GM18498 (cell line): ENCODE results near the gene CCL24.
"Not testable (repeated sequence)": the region's sequence is repeated elsewhere in the genome, so short reads cannot be mapped to it uniquely, and the experiment has no call there.

Experiments
- ATAC-seq: cut with Tn5 transposase; IDR thresholded peaks from one replicate; pipeline ENCODE4 v1.9.1; 2021; ENCODE audit warnings: mild to moderate bottlenecking, moderate library complexity; ENCODE audit not compliant: unreplicated experiment

The CCL24 gene

GRCh38 chr7:75788154-75788847 lies 25.3 kb downstream of the CCL24 start:
- not testable (repeated sequence) for ATAC-seq

DNA sequence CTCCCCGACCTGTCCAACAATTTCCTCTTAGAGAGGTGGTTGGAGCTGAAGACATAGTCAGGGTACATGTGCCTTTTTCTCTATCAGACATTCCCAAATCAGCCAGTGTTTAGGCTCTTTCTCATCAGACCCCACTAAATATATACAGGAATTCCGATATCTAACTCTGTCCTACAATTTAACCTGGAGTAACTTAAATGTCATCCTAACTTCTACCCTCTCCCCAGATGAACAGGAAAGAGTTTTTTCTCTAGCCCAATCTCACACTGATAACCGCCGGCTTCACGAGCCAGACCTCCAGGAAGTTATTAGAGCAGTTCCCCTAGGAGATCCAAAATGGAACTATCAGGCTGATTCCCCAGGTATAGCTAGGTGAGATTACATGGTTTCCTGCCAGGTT lies 30.5 kb downstream of the CCL24 start:
- not testable (repeated sequence) for ATAC-seq

DNA sequence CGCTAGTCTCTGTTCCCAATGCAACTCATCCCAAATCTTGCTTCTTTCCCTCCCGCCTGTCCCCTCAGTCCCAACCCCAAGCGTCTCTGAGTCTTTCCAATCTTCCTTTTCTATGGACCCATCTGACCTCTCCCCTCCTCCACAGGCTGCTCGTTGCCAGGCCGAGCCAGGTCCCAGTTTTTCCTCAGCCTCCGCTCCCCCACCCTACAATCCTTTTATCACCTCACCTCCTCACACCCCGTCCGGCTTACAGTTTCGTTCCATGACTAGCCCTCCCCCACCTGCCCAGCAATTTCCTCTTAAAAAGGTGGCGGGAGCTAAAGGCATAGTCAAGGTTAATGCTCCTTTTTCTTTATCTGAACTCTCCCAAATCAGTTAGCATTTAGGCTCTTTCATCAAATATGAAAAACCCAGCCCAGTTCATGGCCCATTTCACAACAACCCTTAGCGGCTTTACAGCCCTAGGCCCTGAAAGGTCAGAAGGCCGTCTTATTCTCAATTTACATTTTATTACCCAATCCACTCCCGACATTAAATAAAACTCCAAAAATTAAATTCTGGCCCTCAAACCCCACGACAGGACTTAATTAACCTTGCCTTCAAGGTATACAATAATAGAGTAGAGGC lies 32.8 kb downstream of the CCL24 start:
- ATAC-seq, result not testable (repeated sequence)

DNA sequence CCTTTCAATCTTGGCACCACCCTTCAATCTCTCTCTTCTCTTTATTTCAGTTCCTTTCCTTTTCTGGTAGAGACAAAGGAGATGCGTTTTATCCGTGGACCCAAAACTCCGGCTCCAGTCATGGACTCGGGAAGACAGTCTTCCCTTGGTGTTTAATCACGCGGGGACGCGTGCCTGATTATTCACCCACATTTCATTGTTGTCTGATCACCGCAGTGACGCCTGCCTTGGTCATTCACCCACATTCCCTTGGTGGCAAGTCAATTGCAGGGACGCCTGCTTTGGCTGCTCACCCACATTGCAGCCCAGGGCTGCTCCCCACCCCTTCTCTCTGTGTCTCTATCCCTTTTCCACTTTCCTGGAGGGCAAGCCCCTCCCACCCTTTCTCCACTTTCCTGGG lies 34.1 kb downstream of the CCL24 start:
- not testable (repeated sequence) for ATAC-seq

DNA sequence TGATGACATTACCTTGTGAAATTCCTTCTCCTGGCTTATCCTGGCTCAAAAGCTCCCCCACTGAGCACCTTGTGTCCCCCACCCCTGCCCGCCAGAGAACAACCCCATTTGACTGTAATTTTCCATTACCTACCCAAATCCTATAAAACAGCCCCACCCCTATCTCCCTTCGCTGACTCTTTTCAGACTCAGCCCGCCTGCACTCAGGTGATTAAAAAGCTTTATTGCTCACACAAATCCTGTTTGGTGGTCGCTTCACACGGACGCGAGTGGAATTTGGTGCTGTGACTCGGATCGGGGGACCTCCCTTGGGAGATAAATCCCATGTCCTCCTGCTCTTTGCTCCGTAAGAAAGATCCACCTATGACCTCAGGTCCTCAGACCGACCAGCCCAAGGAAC lies 34.6 kb downstream of the CCL24 start:
- not testable (repeated sequence) for ATAC-seq

DNA sequence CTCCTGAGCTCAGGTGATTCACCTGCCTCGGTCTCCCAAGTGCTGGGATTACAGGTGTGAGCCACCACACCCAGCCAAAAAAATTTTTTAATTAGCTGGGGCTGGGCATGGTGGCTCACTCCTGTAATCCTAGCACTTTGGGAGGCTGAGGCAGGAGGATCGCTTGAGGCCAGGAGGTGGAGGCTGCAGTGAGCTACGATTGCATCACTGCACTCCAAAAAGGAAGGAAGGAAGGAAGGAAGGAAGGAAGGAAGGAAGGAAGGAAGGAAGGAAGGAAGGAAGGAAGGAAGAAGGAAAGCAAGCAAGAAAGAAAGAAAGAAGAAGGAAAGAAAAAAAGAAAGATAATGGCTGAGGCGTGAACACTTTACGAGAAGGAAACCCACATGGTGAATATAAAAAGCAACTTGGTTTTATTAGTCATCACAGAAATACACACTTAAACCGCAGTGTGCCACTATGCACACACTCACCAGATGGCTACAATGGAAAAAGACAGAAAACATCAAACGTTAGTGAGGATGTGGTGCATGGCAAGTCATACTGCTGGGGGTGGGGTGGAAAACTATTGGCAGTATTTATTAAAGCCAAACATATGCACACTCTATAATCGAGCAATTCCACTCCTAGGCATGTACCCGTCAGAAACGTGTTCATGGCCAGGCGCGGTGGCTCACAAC lies 37.2 kb downstream of the CCL24 start:
- ATAC-seq, result no peak

- ATAC-seq, result not testable (repeated sequence)
Observed at GRCh38 chr7:75773958-75774357, 39.6 kb downstream of the CCL24 start.

- no peak for ATAC-seq
Observed at GRCh38 chr7:75772081-75773077, 41.2 kb downstream of the CCL24 start, which contains the start of gene CCL26. Gene CCL26, minus strand, starts transcription at chr7:75772211. Its CDS starts 35 bp downstream, at chr7:75772176.

- no peak for ATAC-seq
Observed at GRCh38 chr7:75771224-75771623, 42.4 kb downstream of the CCL24 start.

DNA sequence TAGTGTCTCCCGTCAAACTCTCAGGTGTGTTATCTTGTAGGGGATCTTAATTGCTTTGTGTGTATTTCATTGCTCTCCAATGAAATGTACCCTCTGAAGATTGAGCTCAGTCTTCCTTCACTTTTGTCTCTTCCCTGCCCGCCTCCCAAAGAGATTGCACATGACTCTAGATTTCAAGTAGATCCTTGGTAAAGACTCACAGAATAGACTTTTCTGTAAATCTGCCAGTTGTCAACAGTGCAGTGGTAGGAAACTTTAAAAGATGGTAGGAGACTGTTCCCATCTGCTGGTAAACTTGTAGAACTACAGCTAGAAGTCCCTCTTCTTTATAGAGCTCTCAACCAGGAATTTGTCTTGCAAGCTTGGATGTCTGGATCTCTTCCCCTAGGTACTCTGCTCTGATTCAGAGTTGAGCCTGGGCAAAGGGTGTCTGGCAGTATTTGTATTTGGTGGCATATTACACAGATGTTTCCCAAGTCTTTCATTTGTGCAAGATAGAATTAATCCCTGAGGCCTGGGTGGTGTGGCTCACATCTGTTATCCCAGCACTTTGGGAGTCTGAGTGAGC lies 51.2 kb downstream of the CCL24 start:
- peak; percentile 69 for ATAC-seq

DNA sequence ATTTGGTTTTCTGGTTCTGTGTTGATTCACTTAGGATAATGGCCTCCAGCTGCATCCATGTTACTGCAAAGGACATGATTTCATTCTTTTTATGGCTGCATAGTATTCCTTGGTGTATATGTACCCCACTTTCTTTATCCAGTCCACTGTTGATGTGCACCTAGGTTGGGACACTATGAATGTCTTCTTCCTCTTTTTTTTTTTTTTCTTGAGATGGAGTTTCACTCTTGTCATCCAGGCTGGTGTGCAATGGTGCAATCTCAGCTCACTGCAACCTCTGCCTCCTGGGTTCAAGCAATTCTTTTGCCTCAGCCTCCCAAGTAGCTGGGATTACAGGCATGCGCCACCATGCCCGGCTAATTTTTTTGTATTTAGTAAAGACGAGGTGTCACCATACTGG lies 51.8 kb downstream of the CCL24 start:
- not testable (repeated sequence) for ATAC-seq
